ENCODE results near the gene CDK10.

CDK10 gene

GRCh38 chr16:89727406-89728120 lies 41.1 kb downstream of the CDK10 start:
- no peak for DNase-seq (ENCODE audit: low read depth)
- no peak overlapping the region for H3K4me3 ChIP-seq (ENCODE audit: low read length)
- no peak for TF ChIP-seq CTCF (conservative IDR thresholded peaks at IDR 0.05; ENCODE audit: low read length)

GRCh38 chr16:89729293-89729692 lies 42.8 kb downstream of the CDK10 start:
- DNase-seq (ENCODE audit: low read depth): no peak
- TF ChIP-seq CTCF (conservative IDR thresholded peaks at IDR 0.05; ENCODE audit: low read length): no peak

GRCh38 chr16:89729863-89730593 lies 43.5 kb downstream of the CDK10 start:
- DNase-seq (ENCODE audit: low read depth): no peak
- no peak overlapping the region for H3K4me3 ChIP-seq (ENCODE audit: low read length)
- TF ChIP-seq CTCF (conservative IDR thresholded peaks at IDR 0.05; ENCODE audit: low read length): no peak

More at GRCh38 chr16:89729293-89729692, 42.8 kb downstream of the CDK10 start:
- H3K4me3 ChIP-seq (ENCODE audit: low read length): no peak overlapping the region

GRCh38 chr16:89730610-89731234 lies 44.2 kb downstream of the CDK10 start:
- DNase-seq (ENCODE audit: low read depth): no peak
- no peak for TF ChIP-seq CTCF (conservative IDR thresholded peaks at IDR 0.05; ENCODE audit: low read length)
- no peak overlapping the region for H3K4me3 ChIP-seq (ENCODE audit: low read length)

- TF ChIP-seq CTCF (conservative IDR thresholded peaks at IDR 0.05; ENCODE audit: low read length): no peak
- DNase-seq (ENCODE audit: low read depth): no peak
- H3K4me3 ChIP-seq (ENCODE audit: low read length): no peak overlapping the region
Measured at GRCh38 chr16:89732142-89732917, 45.8 kb downstream of the CDK10 start.

GRCh38 chr16:89732918-89733242 lies 46.4 kb downstream of the CDK10 start:
- TF ChIP-seq CTCF (conservative IDR thresholded peaks at IDR 0.05; ENCODE audit: low read length): no peak
- no peak overlapping the region for H3K4me3 ChIP-seq (ENCODE audit: low read length)
- no peak for DNase-seq (ENCODE audit: low read depth)
